GM18507 (cell line): ENCODE results near the gene B4GALNT3.
"Not testable (repeated sequence)": the region's sequence is repeated elsewhere in the genome, so short reads cannot be mapped to it uniquely, and the experiment has no call there.

Source experiments
- DNase-seq: peaks from one replicate; pipeline ENCODE4 v3.0.0; 2011; ENCODE audit warnings: low read depth; ENCODE audit not compliant: insufficient read length; ENCODE audit errors: extremely low spot score
- FAIRE-seq: peaks from 2 replicates; lab custom pipeline; 2011; peaks lifted over from hg19 to GRCh38; lab: Jason Lieb, UNC

B4GALNT3 gene

DNA sequence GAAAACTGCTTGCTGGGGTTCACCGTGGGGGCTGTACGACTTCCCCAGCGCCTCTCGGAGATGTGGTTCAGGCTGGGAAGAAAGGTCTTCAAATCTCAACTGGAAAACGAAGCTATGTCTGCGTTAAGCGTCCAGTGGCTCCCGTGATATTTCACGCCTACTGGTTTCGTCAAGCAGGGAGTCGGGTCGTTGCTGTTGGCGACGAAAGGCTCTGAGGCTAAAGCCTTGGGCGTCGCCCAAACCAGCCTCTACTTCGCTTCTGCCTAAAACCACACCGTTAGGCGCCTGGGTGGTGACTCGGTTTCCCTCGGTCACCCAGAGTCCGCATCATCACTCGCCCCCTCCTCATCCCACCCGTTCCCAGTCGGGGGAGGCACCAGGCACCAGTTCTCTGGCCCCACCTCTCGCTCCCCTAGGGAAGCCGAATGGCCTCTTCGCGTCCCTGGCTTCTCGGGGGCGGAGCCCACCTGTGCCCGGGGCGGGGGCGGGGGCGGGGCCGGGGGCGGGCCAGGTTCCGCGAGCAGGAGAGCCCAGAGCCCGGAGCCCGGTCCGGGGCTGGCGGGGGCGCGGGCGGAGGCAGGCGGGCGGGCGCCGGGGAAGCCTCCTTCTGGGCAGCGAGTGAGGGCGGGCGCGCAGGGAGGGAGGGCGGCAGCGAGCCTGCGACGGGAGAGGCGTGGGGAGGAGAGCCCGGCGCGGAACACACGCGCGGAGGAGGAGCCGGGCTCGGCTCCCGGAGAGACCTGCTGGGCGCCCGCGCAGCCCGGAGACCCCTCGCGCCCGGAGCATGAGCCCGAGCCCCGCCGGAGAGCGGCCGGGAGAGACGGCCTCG, at the start of gene B4GALNT3:
Gene B4GALNT3 (plus strand): TSS at position 510 of the 829 bp plus-strand sequence. CDS start 438 bp downstream, outside the sequence.
- DNase-seq = no peak
- no peak for FAIRE-seq

DNA sequence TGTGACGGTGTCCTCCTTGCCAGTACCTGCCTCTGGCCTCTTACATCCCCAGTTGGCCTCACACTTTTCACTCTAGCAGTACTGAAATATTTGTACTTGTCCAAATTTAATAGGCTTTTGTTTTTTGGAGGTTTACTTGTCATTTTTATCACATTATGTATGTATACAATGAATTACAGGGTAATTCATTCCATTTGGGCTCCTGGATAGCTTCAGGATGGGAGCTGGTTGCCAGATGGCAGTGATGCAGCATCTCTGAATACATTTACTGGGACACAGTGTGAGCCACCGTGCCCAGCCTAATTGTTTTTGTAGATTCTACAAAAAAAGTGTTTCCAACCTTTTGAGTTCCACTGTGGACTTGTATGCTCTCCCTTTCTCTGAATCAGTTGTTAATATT, 44.9 kb upstream of the B4GALNT3 start:
- FAIRE-seq = no peak
- DNase-seq = no peak

DNA sequence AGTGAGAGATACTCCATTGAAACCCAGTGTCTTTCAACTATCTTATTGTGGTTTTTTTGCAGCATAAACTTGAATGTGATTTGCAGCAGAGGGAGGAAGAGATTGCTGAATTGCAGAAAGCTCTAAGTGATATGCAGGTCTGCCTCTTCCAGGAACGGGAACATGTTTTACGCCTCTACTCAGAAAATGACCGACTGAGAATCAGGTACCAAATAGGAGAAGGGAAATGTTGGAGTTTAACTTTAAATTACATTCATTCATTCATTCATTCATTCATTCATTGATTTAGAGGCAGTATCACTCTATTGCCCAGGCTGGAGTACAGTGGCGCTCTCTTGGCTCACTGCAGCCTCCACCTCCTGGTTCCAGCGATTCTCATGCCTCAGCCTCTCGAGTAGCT, 41.3 kb upstream of the B4GALNT3 start:
- DNase-seq = no peak
- no peak for FAIRE-seq

DNA sequence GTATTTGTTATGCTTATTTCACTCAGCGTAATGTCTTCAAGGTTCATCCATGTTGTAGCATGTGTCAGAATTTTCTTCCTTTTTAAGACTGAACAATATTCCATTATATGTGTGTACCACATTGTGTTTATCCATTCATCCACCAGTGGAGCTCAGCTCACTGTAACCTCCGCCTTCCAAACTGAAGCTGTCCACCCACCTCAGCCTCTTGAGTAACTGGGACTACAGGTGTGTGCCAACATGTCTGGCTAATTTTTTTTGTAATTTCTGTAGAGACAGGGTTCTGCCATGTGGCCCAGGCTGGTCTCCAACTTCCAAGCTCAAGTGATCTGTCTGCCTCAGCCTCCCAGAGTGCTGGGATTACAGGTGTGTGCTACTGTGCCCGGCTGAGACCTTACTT, 37.2 kb upstream of the B4GALNT3 start:
- no peak for FAIRE-seq

DNA sequence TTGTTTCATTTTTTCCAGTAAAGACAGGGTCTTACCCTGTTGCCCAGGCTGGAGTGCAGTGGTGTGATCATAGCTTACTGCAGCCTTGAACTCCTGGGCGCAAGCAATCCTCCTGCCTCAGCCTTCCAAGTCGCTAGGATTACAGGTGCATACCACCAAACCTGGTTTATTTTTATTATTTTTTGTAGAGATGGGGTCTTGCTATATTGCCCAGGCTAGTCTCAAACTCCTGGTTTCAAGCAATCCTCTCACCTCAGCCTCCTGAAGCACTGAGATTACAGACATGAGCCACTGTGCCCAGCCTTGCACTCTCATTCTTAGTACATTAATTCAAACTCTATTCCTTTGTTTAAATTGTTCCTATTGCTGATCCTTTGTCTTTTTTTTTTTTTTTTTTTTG, 24.0 kb upstream of the B4GALNT3 start:
- not testable (repeated sequence) for DNase-seq, FAIRE-seq

More for the DNA sequence above, 37.2 kb upstream of the B4GALNT3 start:
- DNase-seq = no peak

DNA sequence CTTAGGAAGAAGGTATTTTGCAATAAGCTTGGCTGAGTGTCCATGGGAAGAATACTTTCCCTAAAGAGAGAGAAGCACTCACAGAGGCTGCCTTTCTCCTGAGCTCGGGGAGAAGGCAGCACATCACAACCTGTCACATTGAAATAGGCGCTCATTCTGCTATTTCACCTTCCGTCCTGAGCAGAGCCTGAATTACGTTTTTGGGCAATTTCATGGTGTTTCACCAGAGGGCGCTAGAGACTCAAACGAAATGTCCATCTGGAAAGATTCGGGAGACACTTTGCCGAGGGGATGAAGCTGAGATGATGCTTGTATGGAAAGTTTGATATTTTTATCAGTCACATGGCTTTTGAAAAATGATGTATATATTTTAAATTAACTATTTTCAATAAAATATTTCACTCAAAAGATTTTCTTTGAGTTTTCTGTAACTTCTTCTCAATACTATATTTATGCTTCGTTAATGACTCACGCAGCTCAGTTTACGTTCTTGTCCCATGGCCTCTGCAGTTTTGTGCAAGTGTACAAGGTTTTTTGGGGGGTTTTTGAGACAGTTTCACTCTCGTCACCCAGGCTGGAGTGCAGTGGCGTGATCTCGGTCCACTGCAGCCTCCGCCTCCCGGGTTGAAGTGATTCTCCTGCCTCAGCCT, 17.4 kb upstream of the B4GALNT3 start:
- DNase-seq (no peak), FAIRE-seq (peak; percentile 26)

DNA sequence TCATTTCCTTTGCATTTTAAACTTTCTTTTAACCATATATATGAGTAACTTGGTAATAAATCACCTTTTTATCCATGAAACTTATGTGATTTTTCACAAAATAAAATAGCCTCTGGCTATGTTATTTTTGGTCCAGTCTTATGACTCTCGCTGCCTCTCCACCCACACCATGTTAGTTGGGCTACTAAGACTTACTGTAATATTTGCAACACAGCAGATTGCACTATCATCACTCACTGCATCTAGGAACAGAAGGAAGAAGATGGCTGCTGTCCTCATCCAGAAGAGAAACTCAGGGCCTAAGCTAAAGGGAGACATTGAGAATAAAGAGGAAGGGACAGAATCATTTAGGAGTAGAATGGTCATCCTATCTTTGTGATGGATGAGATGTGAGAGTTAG, 12.6 kb upstream of the B4GALNT3 start:
- no peak for FAIRE-seq
- DNase-seq = no peak

DNA sequence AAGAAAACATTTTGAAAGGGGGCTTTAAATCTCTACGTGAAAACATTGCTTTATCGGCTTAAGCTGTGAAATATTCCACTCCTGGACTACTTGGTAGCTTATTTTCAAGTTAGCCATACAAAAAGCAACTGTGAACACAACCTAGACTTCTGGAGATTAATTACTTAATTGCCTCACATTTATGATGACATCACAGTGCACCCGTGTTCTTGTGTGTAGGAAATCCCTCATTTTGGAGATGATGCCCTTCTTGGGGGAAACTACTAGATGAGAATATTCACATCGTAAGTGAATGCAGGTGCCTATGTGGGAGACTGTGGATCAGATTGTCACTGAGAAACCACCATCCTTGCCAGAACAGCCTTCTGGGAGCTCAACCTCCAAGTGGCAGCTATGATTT, 10.5 kb upstream of the B4GALNT3 start:
- DNase-seq (no peak), FAIRE-seq (no peak)

DNA sequence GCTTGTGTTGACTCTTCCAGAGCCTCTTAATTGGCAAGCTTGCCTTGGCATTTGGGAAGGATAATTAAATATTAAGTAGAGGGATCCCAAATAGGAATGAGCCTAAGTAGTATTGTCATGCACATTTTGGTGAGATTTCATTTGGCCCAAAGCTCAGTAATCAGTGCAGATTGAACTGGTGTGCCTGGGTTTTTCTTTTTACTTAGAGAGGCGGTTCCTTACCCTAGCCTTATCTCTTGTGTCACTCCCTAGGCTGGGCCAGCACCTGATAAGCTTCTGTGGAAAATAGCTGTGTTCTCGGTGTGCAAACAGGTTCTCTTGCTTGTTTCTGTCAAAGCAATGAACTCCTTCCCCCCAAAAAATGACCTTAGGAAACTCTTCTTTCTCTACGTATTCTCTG, 9.3 kb upstream of the B4GALNT3 start:
- DNase-seq (no peak), FAIRE-seq (no peak)

DNA sequence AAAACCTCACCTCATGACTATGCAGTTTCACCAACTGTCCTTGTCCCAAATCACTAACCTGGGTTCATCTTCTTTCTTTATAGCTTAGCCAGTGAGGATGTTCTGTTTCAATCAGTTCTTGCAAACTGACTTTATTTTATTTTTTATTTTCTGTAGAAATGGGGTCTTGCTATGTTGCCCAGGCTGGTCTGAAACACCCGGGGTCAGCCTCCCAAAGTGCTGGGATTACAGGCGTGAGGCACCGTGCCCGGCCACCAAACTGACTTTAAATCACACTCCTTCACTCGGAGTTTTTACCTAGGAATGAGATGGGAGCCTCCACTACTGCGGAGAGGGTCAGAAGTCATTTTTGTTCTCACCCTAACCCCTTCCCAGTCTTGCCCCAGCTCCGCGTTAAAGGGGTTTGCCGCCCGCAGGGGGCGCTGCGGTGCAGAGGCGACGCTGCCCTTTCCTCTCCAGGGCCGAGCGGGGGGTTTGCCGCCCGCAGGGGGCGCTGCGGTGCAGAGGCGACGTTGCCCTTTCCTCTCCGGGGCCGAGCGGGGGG, 7.0 kb upstream of the B4GALNT3 start:
- FAIRE-seq (peak; percentile 65), DNase-seq (peak; percentile 57)

DNA sequence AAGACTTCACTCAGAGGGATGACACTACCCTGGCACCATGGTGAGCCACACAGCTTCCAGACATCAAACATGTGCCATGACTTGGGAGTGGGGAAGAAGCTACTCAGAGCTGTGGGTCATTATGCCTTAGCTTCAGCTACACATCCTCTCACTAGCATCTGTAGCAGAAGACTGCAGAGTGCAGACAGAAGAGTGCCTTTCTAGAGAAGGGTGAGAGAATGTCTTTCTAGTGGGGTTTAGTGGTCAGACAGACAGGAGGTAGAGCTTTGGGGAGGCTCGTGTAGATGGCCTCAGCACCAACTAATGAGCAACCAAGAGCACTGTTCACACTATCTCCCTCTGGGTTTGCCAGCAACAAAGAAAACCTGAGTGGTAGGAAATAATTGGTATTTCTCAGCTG, 4.9 kb upstream of the B4GALNT3 start:
- FAIRE-seq = no peak
- no peak for DNase-seq

DNA sequence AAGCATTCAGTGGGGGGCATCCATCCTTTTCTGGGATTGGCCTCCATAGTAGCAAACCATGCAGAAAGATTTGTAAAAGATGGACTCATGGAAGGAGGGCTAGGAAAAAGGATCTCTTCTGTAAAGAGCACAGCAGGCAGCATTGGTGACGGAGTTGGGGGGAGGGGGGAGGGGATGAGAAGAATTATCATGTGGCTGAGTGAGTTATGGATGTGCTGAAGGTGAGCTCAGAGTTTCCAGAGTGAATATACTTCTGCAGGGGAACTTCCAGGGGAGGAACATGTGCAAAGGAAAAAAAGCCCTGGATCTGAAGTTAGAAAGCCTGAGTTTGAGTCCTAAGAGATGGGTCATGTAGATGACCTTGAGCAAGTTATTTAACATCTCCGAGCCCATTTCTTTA, 3.9 kb upstream of the B4GALNT3 start:
- DNase-seq (no peak), FAIRE-seq (no peak)

DNA sequence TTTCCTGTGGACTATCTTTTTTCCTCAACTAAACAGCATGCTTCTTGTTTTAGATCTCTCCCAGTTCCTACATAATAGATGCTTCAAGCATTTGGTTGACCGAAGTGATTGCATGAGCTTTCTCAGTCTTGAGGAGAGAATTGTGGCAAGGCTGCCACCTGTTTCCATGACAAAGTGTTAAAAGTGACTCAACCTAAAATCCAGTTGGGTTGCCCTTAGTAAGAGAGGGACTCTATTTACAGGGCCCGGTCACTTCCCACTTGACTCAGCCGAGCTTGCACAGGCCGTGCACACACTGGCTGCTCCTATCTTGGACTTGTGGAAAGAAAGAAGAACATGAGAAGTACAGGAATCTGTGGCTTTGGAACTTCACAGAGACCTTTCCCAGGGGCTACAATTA, 2.1 kb upstream of the B4GALNT3 start:
- DNase-seq = no peak

DNA sequence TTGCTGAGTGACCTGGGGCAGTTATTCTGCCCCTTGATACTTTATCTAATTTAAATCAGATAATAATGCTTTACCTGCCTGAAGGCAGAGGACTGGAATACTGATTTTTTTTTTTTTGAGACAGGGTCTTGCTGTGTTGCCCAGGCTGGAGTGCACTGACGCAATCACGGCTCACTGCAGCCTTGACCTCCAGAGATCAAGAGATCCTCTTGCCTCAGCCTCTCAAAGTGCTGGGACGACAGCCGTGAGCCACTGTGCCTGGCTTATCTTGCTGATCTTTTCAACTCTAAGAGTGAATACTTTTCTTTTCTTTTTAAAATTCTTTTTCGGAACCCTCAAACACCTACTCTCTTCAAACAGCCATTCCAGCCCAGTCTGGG, 699 bp upstream of the B4GALNT3 start:
- DNase-seq = no peak
- no peak for FAIRE-seq

More for the DNA sequence above, 2.1 kb upstream of the B4GALNT3 start:
- no peak for FAIRE-seq

DNA sequence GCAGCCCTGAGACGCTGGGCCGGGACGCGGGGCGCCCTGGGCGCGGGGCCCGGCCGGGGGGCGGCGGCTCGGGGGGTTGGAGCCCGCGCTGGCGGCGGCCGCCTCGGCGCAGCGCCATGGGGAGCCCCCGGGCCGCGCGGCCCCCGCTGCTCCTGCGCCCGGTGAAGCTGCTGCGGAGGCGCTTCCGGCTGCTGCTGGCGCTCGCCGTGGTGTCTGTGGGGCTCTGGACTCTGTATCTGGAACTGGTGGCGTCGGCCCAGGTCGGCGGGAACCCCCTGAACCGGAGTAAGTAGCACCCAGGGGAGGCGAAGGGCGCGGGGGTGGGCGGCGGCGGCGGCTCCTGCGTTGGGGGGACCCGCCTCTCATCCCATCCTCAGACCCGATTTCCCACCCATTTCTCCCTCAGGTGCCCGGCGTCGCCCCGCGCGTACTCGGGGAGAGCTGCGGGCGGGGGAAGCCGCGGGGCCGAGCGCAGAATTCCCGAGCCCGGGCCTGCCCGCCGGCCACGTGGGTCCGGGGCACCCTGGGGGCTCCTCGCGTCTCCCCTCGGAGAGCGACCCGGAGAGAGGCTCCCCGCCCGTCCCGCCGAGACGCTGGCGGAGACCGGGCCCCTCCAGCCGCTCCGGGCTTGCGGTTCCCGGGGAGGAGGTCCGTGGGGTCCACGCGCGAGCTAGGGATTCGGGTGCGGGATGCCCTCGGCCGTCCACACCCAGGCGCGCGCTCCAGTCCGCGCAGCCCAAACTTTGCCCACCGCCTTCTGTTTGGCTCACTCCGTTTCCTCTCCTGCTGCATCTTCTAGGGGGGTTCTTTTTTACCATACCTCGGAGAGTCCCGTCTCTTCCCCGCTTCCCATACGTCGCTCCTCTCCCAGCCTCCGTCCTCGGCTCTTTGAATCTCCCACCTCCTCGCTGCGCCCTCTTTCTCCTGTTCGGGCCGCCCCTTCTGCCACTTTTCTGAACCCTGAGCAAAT, 807 bp downstream of the B4GALNT3 start:
- FAIRE-seq = no peak
- no peak for DNase-seq

DNA sequence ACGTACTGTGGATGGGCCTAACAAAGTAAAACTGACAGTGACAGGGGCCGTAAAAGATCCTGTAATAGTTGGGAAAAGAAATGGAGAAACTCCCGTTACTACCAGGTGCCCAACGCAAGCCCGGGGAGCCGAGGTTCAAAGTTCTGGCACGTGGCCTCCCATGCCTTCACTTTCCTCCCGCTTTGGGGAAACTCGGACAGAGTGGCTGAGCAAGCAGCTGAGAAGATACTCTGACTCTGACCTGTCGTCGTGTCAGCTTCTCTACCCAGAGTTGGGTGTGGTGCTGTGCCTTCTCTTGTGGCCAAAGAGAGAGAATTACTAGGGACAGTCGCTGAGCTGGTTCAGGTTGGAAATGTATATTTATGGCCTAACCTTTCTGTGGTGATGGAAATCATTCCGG, 1.7 kb downstream of the B4GALNT3 start:
- FAIRE-seq (no peak), DNase-seq (no peak)

DNA sequence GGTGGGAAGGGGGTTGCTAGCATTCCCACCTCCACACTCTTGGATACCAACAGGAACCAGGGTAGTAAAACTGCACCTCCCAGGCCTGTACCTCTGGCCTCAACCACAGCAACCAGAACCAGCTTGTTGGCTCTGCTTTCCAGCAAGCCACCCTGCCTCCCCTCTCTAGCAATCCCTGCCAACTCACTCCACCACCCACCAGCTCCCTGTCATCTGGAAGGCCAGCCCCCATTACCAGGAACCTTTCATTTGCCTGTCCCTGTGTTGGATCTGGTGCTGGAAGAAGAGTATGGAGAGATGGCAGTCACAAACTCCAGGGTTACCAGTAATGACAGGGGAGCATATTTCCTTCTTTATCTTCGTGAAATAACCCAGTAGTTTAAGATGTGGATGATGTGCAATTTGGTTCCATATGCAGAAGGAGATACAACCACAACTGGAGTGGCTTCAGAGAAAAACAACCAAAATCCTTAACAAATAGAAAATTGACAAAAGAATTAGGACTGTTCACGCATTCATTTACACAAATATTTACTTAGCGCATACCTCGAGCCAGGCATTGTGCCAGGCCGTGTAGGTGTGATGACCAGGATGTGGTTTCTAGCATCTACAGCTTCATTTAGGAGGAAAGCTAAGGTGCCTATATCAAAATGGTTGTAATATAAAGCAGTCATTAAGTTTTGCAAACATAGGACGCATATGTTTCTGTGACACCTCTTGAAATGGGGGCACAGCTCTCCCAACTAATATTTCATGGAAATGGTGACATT, 3.4 kb downstream of the B4GALNT3 start:
- FAIRE-seq (no peak), DNase-seq (no peak)

DNA sequence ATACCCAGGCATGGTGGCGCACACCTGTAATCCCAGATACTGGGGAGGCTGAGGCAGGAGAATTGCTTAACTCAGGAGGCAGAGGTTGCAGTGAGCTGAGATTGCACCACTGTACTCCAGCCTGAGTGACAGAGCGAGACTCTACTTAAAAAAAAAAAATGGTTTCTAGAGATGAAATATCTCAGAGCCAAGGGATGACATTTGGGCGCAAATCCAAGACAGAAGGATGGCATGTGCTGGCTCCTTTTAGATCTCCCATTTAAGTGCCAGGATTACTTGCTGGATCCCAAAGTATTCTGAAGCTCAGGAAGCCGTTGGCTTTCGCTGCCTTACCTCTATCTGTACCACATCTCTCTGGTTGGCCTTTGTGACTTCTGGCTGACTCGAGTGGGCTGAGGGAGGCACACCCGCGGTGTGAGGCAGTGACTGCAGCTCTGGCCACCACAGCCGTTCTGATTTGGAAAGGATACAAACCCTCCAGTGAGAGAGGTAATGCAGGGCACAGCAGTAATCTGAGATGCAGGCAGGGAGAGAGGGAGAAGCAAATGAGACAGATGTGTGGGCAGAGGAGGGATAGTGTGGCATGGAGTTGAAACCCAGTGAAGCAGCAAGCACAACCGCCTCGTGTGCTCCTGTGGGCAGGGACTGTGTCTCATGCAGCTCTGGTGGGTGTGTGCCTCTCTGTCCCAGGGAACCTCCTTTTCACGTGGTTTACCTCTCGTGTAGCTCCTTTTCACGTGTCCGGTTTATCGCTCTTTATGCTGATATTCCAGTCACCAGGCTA, 4.9 kb downstream of the B4GALNT3 start:
- FAIRE-seq (no peak), DNase-seq (no peak)
